ENCODE data around the gene RASSF7.

GRCh38 chr11:612961-613300 is 52.2 kb downstream of the RASSF7 start:
- TF ChIP-seq CTCF (IDR thresholded peaks at IDR 0.05) (no peak), POLR2AphosphoS5 (IDR thresholded peaks at IDR 0.05) (no peak), POLR2A (IDR thresholded peaks at IDR 0.05) (no peak)
